ENCODE data around the gene RHEX.

The RHEX gene

DNA sequence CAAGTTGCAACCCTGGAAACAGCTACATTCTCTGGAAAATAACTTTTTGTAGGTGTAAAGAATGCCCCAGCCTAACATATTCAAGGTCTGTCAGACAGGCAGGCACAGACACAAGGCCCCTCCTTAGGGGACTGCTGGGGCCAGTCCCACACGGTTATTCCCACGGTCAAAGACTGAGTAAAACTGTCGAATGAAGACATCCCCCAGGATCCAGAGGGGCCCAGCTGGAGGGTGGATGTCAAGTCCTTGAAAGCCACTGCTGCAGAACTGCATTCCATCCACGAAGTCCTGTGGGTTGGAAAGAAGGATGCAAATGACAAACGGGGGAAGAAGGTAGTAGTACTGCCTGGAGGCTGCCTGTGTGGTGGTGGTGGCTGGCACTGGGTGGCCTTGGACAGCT is 42.9 kb upstream of the RHEX start:
- Mint-ChIP-seq H3K9me3 (no peaks in the 10 kb centered on the region), H3K27ac (no peak overlapping the region), H3K36me3 (ENCODE audit: low read depth) (no peaks in the 10 kb centered on the region), H3K27me3 (ENCODE audit: low read depth, poor library complexity) (peaks cover 6% of the 10 kb centered on the region), H3K4me1 (peaks cover 32% of the 10 kb centered on the region), H3K4me3 (no peak overlapping the region)
- TF ChIP-seq, protein P1, sequence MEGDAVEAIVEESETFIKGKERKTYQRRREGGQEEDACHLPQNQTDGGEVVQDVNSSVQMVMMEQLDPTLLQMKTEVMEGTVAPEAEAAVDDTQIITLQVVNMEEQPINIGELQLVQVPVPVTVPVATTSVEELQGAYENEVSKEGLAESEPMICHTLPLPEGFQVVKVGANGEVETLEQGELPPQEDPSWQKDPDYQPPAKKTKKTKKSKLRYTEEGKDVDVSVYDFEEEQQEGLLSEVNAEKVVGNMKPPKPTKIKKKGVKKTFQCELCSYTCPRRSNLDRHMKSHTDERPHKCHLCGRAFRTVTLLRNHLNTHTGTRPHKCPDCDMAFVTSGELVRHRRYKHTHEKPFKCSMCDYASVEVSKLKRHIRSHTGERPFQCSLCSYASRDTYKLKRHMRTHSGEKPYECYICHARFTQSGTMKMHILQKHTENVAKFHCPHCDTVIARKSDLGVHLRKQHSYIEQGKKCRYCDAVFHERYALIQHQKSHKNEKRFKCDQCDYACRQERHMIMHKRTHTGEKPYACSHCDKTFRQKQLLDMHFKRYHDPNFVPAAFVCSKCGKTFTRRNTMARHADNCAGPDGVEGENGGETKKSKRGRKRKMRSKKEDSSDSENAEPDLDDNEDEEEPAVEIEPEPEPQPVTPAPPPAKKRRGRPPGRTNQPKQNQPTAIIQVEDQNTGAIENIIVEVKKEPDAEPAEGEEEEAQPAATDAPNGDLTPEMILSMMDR (IDR thresholded peaks at IDR 0.05), result no peak
- no peak for DNase-seq

DNA sequence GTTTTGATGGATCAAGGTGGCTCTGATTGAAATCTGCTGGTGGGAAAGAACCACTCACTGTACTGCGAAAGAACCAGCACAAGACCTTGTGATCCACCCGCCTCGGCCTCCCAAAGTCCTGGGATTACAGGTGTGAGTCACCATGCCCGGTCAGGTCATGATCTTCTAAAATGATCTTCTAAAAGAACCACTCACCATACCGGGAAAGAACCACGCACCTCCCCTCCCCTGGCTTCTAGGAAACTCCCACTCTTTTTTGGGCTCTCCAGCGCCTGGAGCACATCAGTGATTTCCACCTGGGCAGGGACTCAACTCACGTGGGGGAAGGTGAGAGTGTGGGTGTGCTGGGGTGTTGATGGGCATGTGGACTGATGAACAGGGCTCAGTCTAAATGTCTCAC is 41.9 kb upstream of the RHEX start:
- Mint-ChIP-seq H3K27me3 (ENCODE audit: low read depth, poor library complexity) (peaks cover 7% of the 10 kb centered on the region), H3K4me3 (no peak overlapping the region), H3K36me3 (ENCODE audit: low read depth) (no peaks in the 10 kb centered on the region), H3K9me3 (no peaks in the 10 kb centered on the region), H3K27ac (no peak overlapping the region), H3K4me1 (peaks cover 24% of the 10 kb centered on the region)
- TF ChIP-seq, protein P1 (IDR thresholded peaks at IDR 0.05), result no peak
- DNase-seq, result no peak

DNA sequence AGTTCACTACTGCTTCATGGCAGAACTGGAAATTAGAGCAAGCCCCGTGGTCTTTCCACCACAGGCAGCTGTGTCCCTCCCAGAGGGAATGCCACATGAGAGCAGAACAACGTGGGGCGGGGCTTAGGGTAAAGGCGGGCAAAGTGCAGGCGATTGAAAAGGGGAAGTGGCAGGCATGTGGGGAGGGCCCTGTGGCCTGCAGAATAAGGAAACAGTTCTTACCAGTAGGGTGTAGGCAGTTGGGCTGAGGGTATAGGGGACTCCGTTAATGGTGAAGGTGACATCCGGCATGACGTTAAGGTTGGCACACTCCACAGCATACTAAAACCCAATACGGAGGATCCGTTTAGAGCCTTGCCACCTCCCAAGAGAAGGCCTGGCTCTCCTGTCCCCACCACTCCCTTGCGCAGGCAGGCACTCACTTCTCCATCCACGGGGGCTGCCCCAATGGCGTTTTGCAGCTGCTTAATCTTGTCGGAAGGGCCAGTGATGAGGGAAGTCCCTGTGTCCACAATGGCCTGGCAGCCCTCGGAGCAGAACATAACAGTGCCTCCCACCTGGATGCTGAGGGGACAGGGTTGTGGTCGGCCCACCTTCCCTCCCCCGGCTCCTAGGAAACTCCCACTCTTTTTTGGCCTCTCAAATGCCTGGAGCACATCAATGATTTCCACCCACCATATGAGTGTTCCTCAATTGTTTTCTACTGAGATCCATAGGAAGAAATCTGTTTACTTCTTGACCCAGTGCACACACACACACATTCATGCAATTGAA is 40.7 kb upstream of the RHEX start:
- H3K27ac Mint-ChIP-seq, result no peak overlapping the region
- peaks cover 11% of the 10 kb centered on the region for H3K27me3 Mint-ChIP-seq (ENCODE audit: low read depth, poor library complexity)
- no peak for DNase-seq
- peaks cover 20% of the 10 kb centered on the region for H3K4me1 Mint-ChIP-seq
- H3K4me3 Mint-ChIP-seq, result no peak overlapping the region
- H3K9me3 Mint-ChIP-seq, result no peaks in the 10 kb centered on the region
- H3K36me3 Mint-ChIP-seq (ENCODE audit: low read depth), result no peaks in the 10 kb centered on the region
- TF ChIP-seq, protein P1 (IDR thresholded peaks at IDR 0.05), result no peak

DNA sequence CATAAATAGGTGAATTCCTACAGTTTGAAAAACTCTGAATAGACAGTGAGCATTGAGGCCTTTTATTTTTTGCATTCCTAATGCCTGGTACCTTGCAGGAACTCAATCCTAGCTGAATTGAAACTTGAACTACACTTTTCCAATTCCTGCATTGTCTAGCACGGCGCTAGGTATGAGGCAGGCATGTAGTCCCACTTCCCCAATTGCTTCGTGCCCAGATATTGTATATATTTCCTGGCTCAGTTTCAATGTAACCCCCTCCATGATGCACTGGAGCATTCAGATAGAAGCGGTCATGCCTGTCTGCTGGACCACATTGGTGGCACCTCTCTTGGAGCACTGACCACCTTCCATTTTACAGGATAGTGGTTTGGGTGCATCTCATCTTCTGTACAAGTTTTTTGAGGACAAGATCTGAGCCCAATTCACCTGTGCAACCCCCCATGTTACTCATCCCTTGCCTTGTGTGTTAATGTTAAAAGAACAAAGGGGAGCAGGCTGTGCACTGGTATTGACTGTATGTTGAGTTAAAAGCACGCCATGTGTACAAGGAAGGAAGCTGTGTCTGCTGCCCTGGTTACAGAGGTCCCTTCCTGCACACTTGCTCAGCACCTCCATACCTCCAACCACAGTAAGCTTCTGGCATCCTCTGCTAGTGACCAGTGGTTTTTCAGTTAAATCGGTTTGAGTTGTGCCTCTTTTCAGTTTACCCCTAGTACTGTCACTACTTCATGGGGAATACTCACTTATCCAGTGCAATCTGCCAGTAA is 39.8 kb upstream of the RHEX start:
- Mint-ChIP-seq H3K4me3 (no peak overlapping the region), H3K27me3 (ENCODE audit: low read depth, poor library complexity) (peaks cover 11% of the 10 kb centered on the region), H3K27ac (no peak overlapping the region), H3K9me3 (peaks cover 5% of the 10 kb centered on the region), H3K4me1 (peaks cover 20% of the 10 kb centered on the region), H3K36me3 (ENCODE audit: low read depth) (no peaks in the 10 kb centered on the region)
- no peak for DNase-seq
- TF ChIP-seq, protein P1 (IDR thresholded peaks at IDR 0.05), result no peak

DNA sequence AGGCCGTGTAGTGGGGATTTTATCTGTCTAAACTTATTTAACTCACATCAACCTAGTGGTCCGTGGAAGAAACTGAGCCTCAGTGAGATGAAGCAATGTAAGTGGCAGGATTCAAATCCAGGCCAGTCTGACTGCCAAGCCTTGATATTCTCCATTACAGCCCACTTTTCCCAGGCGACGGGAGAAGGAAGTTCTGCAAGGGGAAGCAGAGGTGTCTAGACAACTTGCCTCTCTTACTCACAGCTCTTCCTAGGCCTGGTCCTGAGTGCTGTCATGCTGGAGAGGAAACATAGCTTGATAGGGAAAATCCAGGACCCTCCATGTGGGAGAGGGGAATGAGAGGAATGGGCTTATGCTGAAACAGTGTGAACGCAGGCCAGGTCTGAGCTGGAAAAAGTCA is 38.4 kb upstream of the RHEX start:
- Mint-ChIP-seq H3K27ac (no peak overlapping the region), H3K4me1 (peaks cover 15% of the 10 kb centered on the region), H3K27me3 (ENCODE audit: low read depth, poor library complexity) (peaks cover 11% of the 10 kb centered on the region), H3K4me3 (no peak overlapping the region), H3K36me3 (ENCODE audit: low read depth) (no peaks in the 10 kb centered on the region), H3K9me3 (peaks cover 5% of the 10 kb centered on the region)
- TF ChIP-seq, protein P1 (IDR thresholded peaks at IDR 0.05), result no peak
- no peak for DNase-seq
